Measurements from ENCODE around the gene FILIP1.

The FILIP1 gene

DNA sequence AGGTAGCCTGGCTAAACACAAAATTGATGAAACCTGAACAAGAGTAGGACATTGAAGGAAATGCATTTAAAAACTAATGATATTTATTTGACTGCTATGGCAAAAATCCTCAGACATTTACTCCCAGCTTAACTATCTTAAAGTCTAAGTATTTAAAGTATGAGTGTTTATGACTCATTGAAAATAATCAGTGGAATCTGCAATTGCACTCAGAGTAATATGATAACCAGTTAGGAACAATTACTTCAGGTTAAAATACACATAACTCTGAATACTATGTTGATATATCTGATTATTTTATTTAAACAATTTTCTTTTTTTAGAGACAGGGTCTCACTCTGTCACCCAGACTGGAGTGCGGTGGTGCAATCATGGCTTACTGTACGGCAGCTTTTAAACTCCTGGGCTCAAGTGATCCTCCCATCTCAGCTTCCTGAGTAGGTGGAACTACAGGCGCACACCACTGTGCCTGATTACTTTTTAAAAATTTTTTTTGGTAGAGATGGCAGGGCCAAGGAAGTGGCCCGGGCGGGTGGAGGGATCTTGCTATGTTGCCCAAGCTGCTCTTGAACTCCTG, 43.9 kb downstream of the FILIP1 start:
- Histone ChIP-seq H3K27ac (replicated peaks; ENCODE audit: low read length) (no peak overlapping the region), H2BK120ac (ENCODE audit: low read depth, low read length) (no peak overlapping the region), H4K8ac (ENCODE audit: low read depth, low read length) (no peak overlapping the region), H3K27me3 (ENCODE audit: control insufficient read depth in 3 of 3, insufficient read depth in 3 of 3, low read depth in 1 of 3, low read length in 3 of 3) (peaks cover 0 to 2% (median 0%) of the 10 kb centered on the region in 3 experiments), H3K4ac (ENCODE audit: low read length) (no peak overlapping the region), H4K91ac (ENCODE audit: low read depth, low read length, poor library complexity) (no peak overlapping the region), H2AFZ (ENCODE audit: low read length) (no peak overlapping the region), H2BK15ac (ENCODE audit: low read length) (no peak overlapping the region), H3K4me3 (ENCODE audit: low read length in 2 of 2) (no peak overlapping the region), H3K18ac (ENCODE audit: low read length) (no peak overlapping the region), H2BK12ac (ENCODE audit: low read length) (no peak overlapping the region), H3K36me3 (replicated peaks in 1 of 2; ENCODE audit: control insufficient read depth in 2 of 2, insufficient read depth in 2 of 2, low read length in 2 of 2) (no peaks in the 10 kb centered on the region), H3K23ac (ENCODE audit: low read depth, low read length, poor library complexity) (no peak overlapping the region), H2AK5ac (ENCODE audit: low read depth, low read length) (no peak overlapping the region), H3K4me1 (ENCODE audit: control insufficient read depth in 2 of 2, insufficient read depth in 1 of 2, low read depth in 1 of 2, low read length in 2 of 2) (peaks cover 0 to 2% of the 10 kb centered on the region in 2 donors), H3K9me3 (replicated peaks in 1 of 2; ENCODE audit: control insufficient read depth in 2 of 2, insufficient read depth in 1 of 2, low read depth in 1 of 2, low read length in 2 of 2) (no peaks in the 10 kb centered on the region), H3K9ac (ENCODE audit: low read depth, low read length, poor library complexity) (no peak overlapping the region), H3K79me1 (ENCODE audit: low read depth, low read length) (no peaks in the 10 kb centered on the region), H3K4me2 (ENCODE audit: insufficient read depth, low read length, poor library complexity, severe bottlenecking) (no peak overlapping the region), H2BK5ac (ENCODE audit: low read length) (no peak overlapping the region), H3K14ac (ENCODE audit: low read length) (no peak overlapping the region)
- no peak for DNase-seq (ENCODE audit: low spot score)
- no CpG with 5 or more reads among the region's 5 CpGs for whole genome bisulfite sequencing, 2 donors (ENCODE audit: extremely low coverage in 2 of 2, insufficient read length in 2 of 2, insufficient replicate concordance in 1 of 2)

DNA sequence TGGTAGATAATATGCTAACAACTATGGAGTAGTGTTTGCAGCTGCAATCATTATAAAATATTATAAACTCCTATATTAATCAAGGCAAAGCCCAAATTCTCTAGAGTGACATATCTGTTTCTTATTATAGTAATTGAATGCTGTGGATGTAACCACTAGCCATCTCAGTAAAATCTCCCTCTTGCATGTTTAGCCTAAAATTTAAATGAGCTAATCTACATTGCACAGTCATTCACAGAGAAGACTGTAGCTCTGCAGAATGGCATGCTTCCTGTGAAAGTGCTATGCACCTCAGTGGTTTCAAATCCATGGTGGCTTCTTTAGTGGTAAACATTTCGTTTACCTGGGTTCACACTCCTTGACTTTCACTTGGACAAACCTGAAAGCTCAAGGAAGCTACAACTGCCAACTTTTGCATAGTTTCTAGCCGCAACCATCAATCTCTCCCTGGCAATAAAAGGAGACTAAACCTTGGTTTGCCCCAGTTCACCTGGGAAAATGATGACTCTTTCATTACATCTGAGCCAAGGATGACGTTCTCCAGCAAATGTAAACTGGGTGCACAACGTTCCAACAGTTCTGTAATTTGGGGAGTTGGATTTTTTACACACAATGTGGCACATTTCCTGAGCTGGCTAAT, 47.2 kb downstream of the FILIP1 start:
- Histone ChIP-seq H3K23ac (ENCODE audit: low read depth, low read length, poor library complexity) (no peak overlapping the region), H2BK5ac (ENCODE audit: low read length) (no peak overlapping the region), H2BK120ac (ENCODE audit: low read depth, low read length) (no peak overlapping the region), H2BK15ac (ENCODE audit: low read length) (no peak overlapping the region), H2AFZ (ENCODE audit: low read length) (no peak overlapping the region), H3K4me1 (ENCODE audit: control insufficient read depth in 2 of 2, insufficient read depth in 1 of 2, low read depth in 1 of 2, low read length in 2 of 2) (peaks cover 0 to 2% of the 10 kb centered on the region in 2 donors), H2AK5ac (ENCODE audit: low read depth, low read length) (no peak overlapping the region), H3K4ac (ENCODE audit: low read length) (no peak overlapping the region), H3K14ac (ENCODE audit: low read length) (no peak overlapping the region), H3K27ac (replicated peaks; ENCODE audit: low read length) (no peak overlapping the region), H3K27me3 (ENCODE audit: control insufficient read depth in 3 of 3, insufficient read depth in 3 of 3, low read depth in 1 of 3, low read length in 3 of 3) (peaks cover 0 to 2% (median 0%) of the 10 kb centered on the region in 3 experiments), H3K9ac (ENCODE audit: low read depth, low read length, poor library complexity) (no peak overlapping the region), H3K4me3 (ENCODE audit: low read length in 2 of 2) (no peak overlapping the region), H4K8ac (ENCODE audit: low read depth, low read length) (no peak overlapping the region), H3K18ac (ENCODE audit: low read length) (no peak overlapping the region), H3K79me1 (ENCODE audit: low read depth, low read length) (no peaks in the 10 kb centered on the region), H3K36me3 (replicated peaks in 1 of 2; ENCODE audit: control insufficient read depth in 2 of 2, insufficient read depth in 2 of 2, low read length in 2 of 2) (no peaks in the 10 kb centered on the region), H2BK12ac (ENCODE audit: low read length) (no peak overlapping the region), H4K91ac (ENCODE audit: low read depth, low read length, poor library complexity) (no peak overlapping the region), H3K4me2 (ENCODE audit: insufficient read depth, low read length, poor library complexity, severe bottlenecking) (no peak overlapping the region), H3K9me3 (replicated peaks in 1 of 2; ENCODE audit: control insufficient read depth in 2 of 2, insufficient read depth in 1 of 2, low read depth in 1 of 2, low read length in 2 of 2) (no peaks in the 10 kb centered on the region)
- no CpG with 5 or more reads among the region's 4 CpGs for WGBS, 2 donors (ENCODE audit: extremely low coverage in 2 of 2, insufficient read length in 2 of 2, insufficient replicate concordance in 1 of 2)
- no peak for DNase-seq (ENCODE audit: low spot score)

DNA sequence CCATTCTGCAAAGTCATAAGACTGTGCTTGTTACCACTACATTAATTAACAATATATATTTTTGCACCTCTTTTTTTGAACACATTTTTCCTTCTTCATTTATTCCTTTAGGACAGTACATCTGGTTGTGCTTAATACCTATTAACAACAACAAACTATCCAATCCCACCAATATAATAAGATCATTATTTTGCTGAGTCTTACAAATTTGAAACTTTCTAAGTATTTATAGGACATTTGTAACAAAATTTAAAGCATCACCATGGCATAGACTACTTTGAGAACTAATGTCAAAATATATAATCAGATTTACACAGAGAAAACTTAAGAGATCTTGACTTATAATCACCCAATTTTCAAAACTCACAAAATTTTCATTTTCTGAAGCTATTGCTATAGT, 47.9 kb downstream of the FILIP1 start:
- no peak overlapping the region for H2AK5ac ChIP-seq (ENCODE audit: low read depth, low read length)
- no peak overlapping the region for H2BK120ac ChIP-seq (ENCODE audit: low read depth, low read length)
- peaks cover 0 to 2% (median 0%) of the 10 kb centered on the region in 3 experiments for H3K27me3 ChIP-seq (ENCODE audit: control insufficient read depth in 3 of 3, insufficient read depth in 3 of 3, low read depth in 1 of 3, low read length in 3 of 3)
- H3K36me3 ChIP-seq (replicated peaks in 1 of 2; ENCODE audit: control insufficient read depth in 2 of 2, insufficient read depth in 2 of 2, low read length in 2 of 2) = no peaks in the 10 kb centered on the region
- H3K14ac ChIP-seq (ENCODE audit: low read length) = no peak overlapping the region
- H3K4me1 ChIP-seq (ENCODE audit: control insufficient read depth in 2 of 2, insufficient read depth in 1 of 2, low read depth in 1 of 2, low read length in 2 of 2) = peaks cover 0 to 2% of the 10 kb centered on the region in 2 donors
- H2BK15ac ChIP-seq (ENCODE audit: low read length) = no peak overlapping the region
- H3K9me3 ChIP-seq (replicated peaks in 1 of 2; ENCODE audit: control insufficient read depth in 2 of 2, insufficient read depth in 1 of 2, low read depth in 1 of 2, low read length in 2 of 2) = no peaks in the 10 kb centered on the region
- no peak overlapping the region for H2BK12ac ChIP-seq (ENCODE audit: low read length)
- no peaks in the 10 kb centered on the region for H3K79me1 ChIP-seq (ENCODE audit: low read depth, low read length)
- no peak overlapping the region for H3K18ac ChIP-seq (ENCODE audit: low read length)
- H3K23ac ChIP-seq (ENCODE audit: low read depth, low read length, poor library complexity) = no peak overlapping the region
- no peak overlapping the region for H2BK5ac ChIP-seq (ENCODE audit: low read length)
- H3K27ac ChIP-seq (replicated peaks; ENCODE audit: low read length) = no peak overlapping the region
- H4K8ac ChIP-seq (ENCODE audit: low read depth, low read length) = no peak overlapping the region
- H3K9ac ChIP-seq (ENCODE audit: low read depth, low read length, poor library complexity) = no peak overlapping the region
- H4K91ac ChIP-seq (ENCODE audit: low read depth, low read length, poor library complexity) = no peak overlapping the region
- H2AFZ ChIP-seq (ENCODE audit: low read length) = no peak overlapping the region
- H3K4ac ChIP-seq (ENCODE audit: low read length) = no peak overlapping the region
- no peak overlapping the region for H3K4me2 ChIP-seq (ENCODE audit: insufficient read depth, low read length, poor library complexity, severe bottlenecking)
- H3K4me3 ChIP-seq (ENCODE audit: low read length in 2 of 2) = no peak overlapping the region
- no peak for DNase-seq (ENCODE audit: low spot score)

DNA sequence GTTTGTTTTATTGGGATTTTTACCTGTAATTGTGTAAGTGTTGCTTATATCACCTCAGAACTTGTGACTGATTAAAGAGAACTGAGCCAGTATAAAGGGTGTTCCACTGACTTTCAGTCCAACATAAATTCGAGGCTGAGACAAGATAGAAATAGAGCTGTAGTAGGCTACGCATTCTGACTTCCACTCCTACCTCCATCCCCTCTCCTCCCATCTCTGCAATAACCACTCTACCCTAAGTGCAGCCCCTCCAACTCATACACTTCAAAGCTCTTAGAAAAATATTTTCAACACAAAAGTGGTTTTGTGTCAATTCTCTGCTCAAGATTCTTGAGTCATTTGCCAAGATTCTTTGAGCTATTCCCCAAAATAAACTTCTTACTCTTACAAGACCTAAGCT, 48.7 kb downstream of the FILIP1 start:
- no peak overlapping the region for H3K27ac ChIP-seq (replicated peaks; ENCODE audit: low read length)
- H2BK120ac ChIP-seq (ENCODE audit: low read depth, low read length) = no peak overlapping the region
- H3K4me3 ChIP-seq (ENCODE audit: low read length in 2 of 2) = no peak overlapping the region
- H3K23ac ChIP-seq (ENCODE audit: low read depth, low read length, poor library complexity) = no peak overlapping the region
- peaks cover 0 to 2% (median 0%) of the 10 kb centered on the region in 3 experiments for H3K27me3 ChIP-seq (ENCODE audit: control insufficient read depth in 3 of 3, insufficient read depth in 3 of 3, low read depth in 1 of 3, low read length in 3 of 3)
- no CpG with 5 or more reads among the region's 2 CpGs for WGBS, 2 donors (ENCODE audit: extremely low coverage in 2 of 2, insufficient read length in 2 of 2, insufficient replicate concordance in 1 of 2)
- H3K9ac ChIP-seq (ENCODE audit: low read depth, low read length, poor library complexity) = no peak overlapping the region
- H3K9me3 ChIP-seq (replicated peaks in 1 of 2; ENCODE audit: control insufficient read depth in 2 of 2, insufficient read depth in 1 of 2, low read depth in 1 of 2, low read length in 2 of 2) = no peaks in the 10 kb centered on the region
- H2BK15ac ChIP-seq (ENCODE audit: low read length) = no peak overlapping the region
- no peak overlapping the region for H3K18ac ChIP-seq (ENCODE audit: low read length)
- no peaks in the 10 kb centered on the region for H3K79me1 ChIP-seq (ENCODE audit: low read depth, low read length)
- H4K91ac ChIP-seq (ENCODE audit: low read depth, low read length, poor library complexity) = no peak overlapping the region
- no peaks in the 10 kb centered on the region for H3K36me3 ChIP-seq (replicated peaks in 1 of 2; ENCODE audit: control insufficient read depth in 2 of 2, insufficient read depth in 2 of 2, low read length in 2 of 2)
- H4K8ac ChIP-seq (ENCODE audit: low read depth, low read length) = no peak overlapping the region
- H2AFZ ChIP-seq (ENCODE audit: low read length) = no peak overlapping the region
- no peak overlapping the region for H2BK5ac ChIP-seq (ENCODE audit: low read length)
- no peak overlapping the region for H3K14ac ChIP-seq (ENCODE audit: low read length)
- H2AK5ac ChIP-seq (ENCODE audit: low read depth, low read length) = no peak overlapping the region
- H3K4ac ChIP-seq (ENCODE audit: low read length) = no peak overlapping the region
- DNase-seq (ENCODE audit: low spot score) = no peak
- no peak overlapping the region for H2BK12ac ChIP-seq (ENCODE audit: low read length)
- no peak overlapping the region for H3K4me2 ChIP-seq (ENCODE audit: insufficient read depth, low read length, poor library complexity, severe bottlenecking)
- H3K4me1 ChIP-seq (ENCODE audit: control insufficient read depth in 2 of 2, insufficient read depth in 1 of 2, low read depth in 1 of 2, low read length in 2 of 2) = peaks cover 0 to 2% of the 10 kb centered on the region in 2 donors
